HG03354 (cell line): Measurements from ENCODE around the gene TTR.

Experiments used
- ATAC-seq: cut with Tn5 transposase; IDR thresholded peaks from one replicate; pipeline ENCODE4 v1.9.1; 2021; ENCODE audit warnings: mild to moderate bottlenecking; ENCODE audit not compliant: unreplicated experiment, poor library complexity, severe bottlenecking

Gene TTR

DNA sequence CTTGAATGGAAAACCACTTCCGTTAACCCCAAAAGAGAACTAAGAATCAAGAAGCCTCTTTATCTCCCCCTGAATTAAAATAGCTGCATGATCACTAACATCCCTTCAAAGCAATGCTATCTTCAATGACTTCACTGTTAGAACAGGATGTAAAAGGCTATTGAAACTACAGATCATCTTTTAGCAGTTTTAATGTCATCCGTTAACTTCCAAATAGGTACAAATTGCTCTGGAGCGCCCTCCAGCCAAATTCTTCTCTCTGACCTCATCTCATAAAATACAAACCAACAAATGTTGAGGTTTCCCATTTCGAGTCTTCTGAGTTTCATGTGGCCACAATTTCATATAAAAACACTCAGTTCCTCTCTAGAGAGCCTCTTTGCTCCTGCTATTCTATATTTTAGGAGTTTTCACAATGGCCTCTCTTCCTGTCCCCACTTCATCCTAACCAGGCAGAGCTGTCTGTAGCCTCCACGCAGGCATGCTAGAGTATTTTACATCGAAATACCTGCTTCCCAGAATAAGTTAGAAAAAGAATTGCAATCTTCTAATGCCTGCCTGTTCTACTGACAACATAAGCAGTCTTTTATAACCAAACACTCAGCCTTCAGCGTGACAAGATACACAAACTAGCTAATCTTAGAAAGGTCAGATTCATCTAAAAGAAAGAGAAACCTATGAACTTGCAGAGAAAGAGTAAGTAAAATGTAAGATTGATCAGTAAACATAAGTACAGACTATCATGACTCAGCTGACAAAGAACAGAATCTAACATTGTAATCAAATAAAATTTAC, 54.9 kb downstream of the TTR start:
- ATAC-seq: peak; percentile 42

DNA sequence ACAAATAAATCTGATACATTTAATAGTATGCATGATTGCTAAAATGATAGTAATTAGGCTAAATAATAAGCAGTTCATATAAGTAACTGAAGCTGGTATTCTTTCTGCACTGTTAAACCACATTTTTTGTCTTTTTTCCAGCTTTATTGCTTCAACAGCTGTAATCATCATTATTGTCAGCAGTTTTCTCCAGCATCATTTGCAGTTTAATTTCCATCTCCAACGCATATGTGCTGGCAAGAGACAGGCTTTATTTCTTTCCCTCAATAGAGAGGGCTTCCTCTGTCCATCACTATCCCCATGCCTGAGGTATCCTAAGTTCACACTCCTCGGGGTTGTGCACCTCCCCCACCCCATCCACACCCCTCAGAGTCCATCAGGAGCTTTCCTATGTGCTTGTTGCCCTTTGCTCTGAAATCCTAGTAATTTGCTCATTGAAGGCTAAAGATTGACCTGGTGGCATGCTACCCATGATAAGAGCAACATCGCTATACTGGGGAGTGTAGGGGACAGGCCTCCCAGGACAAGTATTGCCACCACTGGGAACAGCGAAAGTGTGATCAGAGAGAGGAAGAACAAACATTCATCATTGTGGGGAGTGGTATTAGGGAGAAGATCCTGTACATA, 55.6 kb downstream of the TTR start:
- no peak for ATAC-seq
